ENCODE data around the gene CALHM5. TPM values are rescaled to one million over a fixed set of nuclear protein-coding genes. Genes with fewer than 3 reads are reported as not detected.

The CALHM5 gene
- total and polyA plus RNA-seq, 9 of the 15 experiments (the other 6 are each of a cell fraction or from before 2014, with no cell fraction given): under 0.01 to 0.05 (median 0.02) TPM; not detected in 2

- TF ChIP-seq ATF2 (CRISPR knock-in tag; IDR thresholded peaks at IDR 0.05) (no peak), DEAF1 (CRISPR knock-in tag; IDR thresholded peaks at IDR 0.05) (no peak), PCBP1 (IDR thresholded peaks at IDR 0.05; ENCODE audit: low read depth, low read length, poor library complexity, severe bottlenecking) (peak; percentile 79), THRA (IDR thresholded peaks at IDR 0.05) (no peak), NR4A1 (CRISPR knock-in tag; IDR thresholded peaks at IDR 0.05) (no peak), NR4A1 (tag; IDR thresholded peaks at IDR 0.05) (no peak), DLX4 (CRISPR knock-in tag; IDR thresholded peaks at IDR 0.05) (no peak), ZNF785 (CRISPR knock-in tag; IDR thresholded peaks at IDR 0.05) (no peak), ETV1 (tag; conservative IDR thresholded peaks at IDR 0.05; ENCODE audit: low read depth) (0 out of 2 replicates have a peak, but pooled peaks have one; percentile 34), NCOA6 (IDR thresholded peaks at IDR 0.05) (no peak), ZFP91 (CRISPR knock-in tag; IDR thresholded peaks at IDR 0.05) (no peak), E4F1 (CRISPR knock-in tag; IDR thresholded peaks at IDR 0.05; ENCODE audit: borderline replicate concordance) (no peak), CREM (IDR thresholded peaks at IDR 0.05; ENCODE audit: low read depth) (peak; percentile 87), THAP12 (CRISPR knock-in tag; IDR thresholded peaks at IDR 0.05) (peak; percentile 72; the same call in 1 of the 2 replicates), CEBPB (tag; IDR thresholded peaks at IDR 0.05) (peak; percentile 84)
These were observed 59.6 kb downstream of the CALHM5 start, which contains the start of gene RWDD1 (continued) for GRCh38 chr6:116570856-116571682.
